ENCODE data around the gene TEAD1. TPM values are rescaled to one million over a fixed set of nuclear protein-coding genes. Genes with fewer than 3 reads are reported as not detected.
A peak's percentile ranks its signal among the peaks of the same experiment; 100 is the strongest.

Gene TEAD1
- total RNA-seq, 4 donors from 2014 or later = 71.5 to 109 (median 88.5) TPM

GRCh38 chr11:12890476-12890875 is 216.3 kb downstream of the TEAD1 start:
- no peak overlapping the region for H3K27ac ChIP-seq
- no peak for TF ChIP-seq CTCF (IDR thresholded peaks at IDR 0.05)
- TF ChIP-seq POLR2A (IDR thresholded peaks at IDR 0.05) = no peak
- H3K9me3 ChIP-seq = no peaks in the 10 kb centered on the region
- H3K27me3 ChIP-seq = no peaks in the 10 kb centered on the region
- intact Hi-C loops (cut with DNase I) = loop anchor here (5.0 to 10.0 kb wide), 2 partner anchors 476 to 558 kb away; no protein-coding TSS in a partner anchor
- WGBS, 2 donors = 89 to 92% methylated on average over 5 of the region's 5 CpGs
- no peaks in the 10 kb centered on the region for H3K36me3 ChIP-seq
- no peak for DNase-seq
- H3K4me3 ChIP-seq (replicated peaks in 1 of 3) = no peak overlapping the region
- peaks cover 0 to 8% of the 10 kb centered on the region in 2 donors for H3K4me1 ChIP-seq

- H3K4me1 ChIP-seq = peaks cover 0 to 4% of the 10 kb centered on the region in 2 donors
Observed at GRCh38 chr11:12893787-12894672, 219.8 kb downstream of the TEAD1 start.

GRCh38 chr11:12897390-12897789 is 223.2 kb downstream of the TEAD1 start:
- no peak overlapping the region for H3K4me3 ChIP-seq (replicated peaks in 1 of 3)
- peaks cover 4 to 6% of the 10 kb centered on the region in 2 donors for H3K36me3 ChIP-seq
- no peaks in the 10 kb centered on the region for H3K9me3 ChIP-seq
- peaks cover 7 to 10% of the 10 kb centered on the region in 2 donors for H3K4me1 ChIP-seq
- H3K27me3 ChIP-seq = no peaks in the 10 kb centered on the region
- H3K27ac ChIP-seq = peak overlapping the region in 1 of 3 donors; percentile 53
- TF ChIP-seq CTCF (IDR thresholded peaks at IDR 0.05) (no peak), POLR2A (IDR thresholded peaks at IDR 0.05) (no peak)
- peak; percentile 22 to 60 for DNase-seq
- intact Hi-C loops (cut with DNase I) = loop anchor here (10.0 kb wide), 1 partner anchor 483 kb away; no protein-coding TSS in a partner anchor

More at GRCh38 chr11:12893787-12894672, 219.8 kb downstream of the TEAD1 start:
- peak; percentile 76 to 89 (median 83) for TF ChIP-seq CTCF (IDR thresholded peaks at IDR 0.05)
- no peak for TF ChIP-seq POLR2A (IDR thresholded peaks at IDR 0.05)
- 44 to 55% methylated on average over 12 of the region's 12 CpGs for WGBS, 2 donors
- intact Hi-C loops (cut with DNase I) = loop anchor here (5.0 to 10.0 kb wide), 2 partner anchors 479 to 562 kb away; no protein-coding TSS in a partner anchor
- H3K27ac ChIP-seq = peak overlapping the region in 2 of 3 donors; percentile 3 to 54
- no peaks in the 10 kb centered on the region for H3K36me3 ChIP-seq
- H3K9me3 ChIP-seq = no peaks in the 10 kb centered on the region
- H3K27me3 ChIP-seq = no peaks in the 10 kb centered on the region
- no peak overlapping the region for H3K4me3 ChIP-seq (replicated peaks in 1 of 3)
- DNase-seq = peak; percentile 63 to 72

- H3K4me3 ChIP-seq (replicated peaks in 1 of 3) = no peak overlapping the region
- peaks cover 5 to 10% of the 10 kb centered on the region in 2 donors for H3K36me3 ChIP-seq
- WGBS, 2 donors = 71 to 74% methylated on average over 3 of the region's 3 CpGs
- H3K27ac ChIP-seq = peak overlapping the region in 1 of 3 donors; percentile 49
- no peaks in the 10 kb centered on the region for H3K9me3 ChIP-seq
- DNase-seq = no peak
- H3K4me1 ChIP-seq = peaks cover 7 to 10% of the 10 kb centered on the region in 2 donors
- no peaks in the 10 kb centered on the region for H3K27me3 ChIP-seq
- TF ChIP-seq CTCF (IDR thresholded peaks at IDR 0.05) (no peak), POLR2A (IDR thresholded peaks at IDR 0.05) (no peak)
- intact Hi-C loops (cut with DNase I) = loop anchor here (10.0 kb wide), 1 partner anchor 483 kb away; no protein-coding TSS in a partner anchor
Observed at GRCh38 chr11:12897867-12898266, 223.6 kb downstream of the TEAD1 start.

- Histone ChIP-seq H3K4me1 (peaks cover 5 to 7% of the 10 kb centered on the region in 2 donors), H3K27me3 (no peaks in the 10 kb centered on the region), H3K9me3 (no peaks in the 10 kb centered on the region), H3K36me3 (peaks cover 5 to 12% of the 10 kb centered on the region in 2 donors), H3K4me3 (replicated peaks in 1 of 3) (no peak overlapping the region), H3K27ac (no peak overlapping the region)
- WGBS, 2 donors = 93 to 97% methylated on average over 2 of the region's 2 CpGs
- intact Hi-C loops (cut with DNase I) = no loop called here
- no peak for DNase-seq
- TF ChIP-seq POLR2A (IDR thresholded peaks at IDR 0.05) (no peak), CTCF (IDR thresholded peaks at IDR 0.05) (no peak)
Observed at GRCh38 chr11:12900496-12900895, 226.3 kb downstream of the TEAD1 start.
